H1 (cell line): ENCODE data around the gene STEAP3. TPM values are rescaled to one million over a fixed set of nuclear protein-coding genes. Genes with fewer than 3 reads are reported as not detected.
A peak's percentile ranks its signal among the peaks of the same experiment; 100 is the strongest.

Experiments
- CTCF ChIA-PET: fragments of 300-600 bp; sonication (Branson Sonifier 250); formaldehyde crosslinking; loops from one replicate; lab custom pipeline; 2021; ENCODE audit not compliant: partially characterized antibody; lab: Charles Lee
- POLR2A ChIA-PET: fragments of 300-600 bp; sonication (Branson Sonifier 250); formaldehyde crosslinking; loops from one replicate; lab custom pipeline; 2021; ENCODE audit warnings: inconsistent platforms; ENCODE audit not compliant: partially characterized antibody; lab: Charles Lee
- DNase-seq, 2 experiments: peaks; one replicate each; pipeline versions ENCODE4 v3.0.0 to v3.0.0-alpha.2; 2010 to 2022; ENCODE audit warnings: low spot score in 2 of 2, low read depth in 1 of 2, mixed read lengths in 1 of 2
- FAIRE-seq: peaks from 2 replicates; lab custom pipeline; 2011; peaks lifted over from hg19 to GRCh38; lab: Jason Lieb, UNC
- H2AFZ ChIP-seq: 2 replicates; pipeline ENCODE4 v1.8.1; 2012; ENCODE audit warnings: low read length, inconsistent platforms
- H2AK5ac ChIP-seq: 2 replicates; pipeline ENCODE4 v1.6.1; 2013; ENCODE audit warnings: low read depth, low read length
- H2BK120ac ChIP-seq: replicated peaks from 2 replicates; pipeline ENCODE3; 2013; ENCODE audit warnings: low read depth, low read length, inconsistent platforms
- H2BK12ac ChIP-seq: 2 replicates; pipeline ENCODE4 v1.6.1; 2013; ENCODE audit warnings: low read depth, low read length
- H2BK15ac ChIP-seq: 2 replicates; pipeline ENCODE4 v1.6.1; 2013; ENCODE audit warnings: low read length
- H2BK20ac ChIP-seq: 2 replicates; pipeline ENCODE4 v1.6.1; 2013; ENCODE audit warnings: low read length
- H2BK5ac ChIP-seq: 2 replicates; pipeline ENCODE4 v1.6.1; 2013; ENCODE audit warnings: low read depth, low read length
- H3K14ac ChIP-seq: 2 replicates; pipeline ENCODE4 v1.6.1; 2013; ENCODE audit warnings: inconsistent platforms; ENCODE audit not compliant: insufficient read length
- H3K18ac ChIP-seq: 2 replicates; pipeline ENCODE4 v1.6.1; 2013; ENCODE audit warnings: low read length; ENCODE audit errors: extremely low read depth
- H3K23ac ChIP-seq: 2 replicates; pipeline ENCODE4 v1.6.1; 2013; ENCODE audit warnings: inconsistent platforms; ENCODE audit not compliant: insufficient read length
- H3K23me2 ChIP-seq: 2 replicates; pipeline ENCODE4 v1.6.1; 2013; ENCODE audit warnings: low read depth, low read length
- H3K27ac ChIP-seq: 2 replicates; pipeline ENCODE4 v1.6.1; 2011; ENCODE audit warnings: low read depth, low read length, inconsistent platforms
- H3K27me3 ChIP-seq, 4 experiments: replicated peaks in 1 of 4; 1 replicate in 1 of 4; 2 replicates in 3 of 4; pipeline versions ENCODE4 v1.6.1 to v1.8.1; 2011 to 2013; ENCODE audit warnings: low read length in 3 of 4, mild to moderate bottlenecking in 3 of 4, inconsistent platforms in 2 of 4, mixed read lengths in 2 of 4, moderate library complexity in 1 of 4; ENCODE audit not compliant: control insufficient read depth in 3 of 4, insufficient read depth in 3 of 4; ENCODE audit errors: extremely low read depth in 1 of 4
- H3K36me3 ChIP-seq, 4 experiments: 2 replicates each; pipeline versions ENCODE4 v1.6.1 to v1.8.1; 2011 to 2013; ENCODE audit warnings: mild to moderate bottlenecking in 4 of 4, low read length in 3 of 4, moderate library complexity in 2 of 4, control low read depth in 1 of 4, inconsistent platforms in 1 of 4; ENCODE audit not compliant: insufficient read depth in 4 of 4, control insufficient read depth in 2 of 4
- H3K4ac ChIP-seq: replicated peaks from 2 replicates; pipeline ENCODE3; 2013; ENCODE audit warnings: low read length, low read depth, mixed read lengths, inconsistent platforms; ENCODE audit not compliant: insufficient read length
- H3K4me1 ChIP-seq, 4 experiments: replicated peaks in 1 of 4; 1 replicate in 1 of 4; 2 replicates in 3 of 4; pipeline versions ENCODE4 v1.6.1 to v1.8.1; 2011 to 2013; ENCODE audit warnings: low read length in 3 of 4, inconsistent platforms in 2 of 4, mixed read lengths in 1 of 4; ENCODE audit not compliant: insufficient read depth in 4 of 4, control insufficient read depth in 3 of 4
- H3K4me2 ChIP-seq, 2 experiments: 2 replicates each; pipeline versions ENCODE4 v1.6.1 to v1.8.1; 2011 to 2013; ENCODE audit warnings: low read depth in 2 of 2, low read length in 2 of 2, control low read depth in 1 of 2, inconsistent platforms in 1 of 2, mild to moderate bottlenecking in 1 of 2; ENCODE audit not compliant: insufficient read depth in 1 of 2
- H3K4me3 ChIP-seq, 4 experiments: fragments of 200-600, 300-600 bp in 1 of 4; sonication (generic), shearing (Covaris generic), sonication (Bioruptor Twin) in 1 of 4; 2 replicates each; pipeline versions ENCODE4 v1.5.1 to v1.8.1; 2011 to 2016; ENCODE audit warnings: low read length in 4 of 4, low read depth in 3 of 4, control low read depth in 2 of 4, inconsistent platforms in 2 of 4, mild to moderate bottlenecking in 2 of 4, mixed read lengths in 1 of 4, moderate library complexity in 1 of 4; ENCODE audit not compliant: insufficient read depth in 2 of 4; ENCODE audit errors: extremely low read depth in 1 of 4
- H3K56ac ChIP-seq: replicated peaks from 2 replicates; pipeline ENCODE3; 2013; ENCODE audit warnings: low read depth, mild to moderate bottlenecking, mixed read lengths, low read length, inconsistent platforms; ENCODE audit not compliant: insufficient read length
- H3K79me1 ChIP-seq: 2 replicates; pipeline ENCODE4 v1.6.1; 2013; ENCODE audit warnings: low read depth, low read length, control low read depth
- H3K79me2 ChIP-seq, 2 experiments: 2 replicates each; pipeline versions ENCODE4 v1.6.1 to v1.8.1; 2012 to 2013; ENCODE audit warnings: low read length in 2 of 2, mild to moderate bottlenecking in 2 of 2, inconsistent platforms in 1 of 2; ENCODE audit not compliant: insufficient read depth in 2 of 2, control insufficient read depth in 1 of 2
- H3K9ac ChIP-seq, 4 experiments: replicated peaks in 1 of 4; 1 replicate in 1 of 4; 2 replicates in 3 of 4; pipeline versions ENCODE4 v1.6.1 to v1.8.1; 2011 to 2013; ENCODE audit warnings: low read depth in 3 of 4, low read length in 3 of 4, control low read depth in 2 of 4, mild to moderate bottlenecking in 2 of 4, moderate library complexity in 2 of 4, inconsistent platforms in 1 of 4; ENCODE audit errors: extremely low read depth in 1 of 4
- H3K9me3 ChIP-seq, 2 experiments: 2 replicates each; pipeline versions ENCODE4 v1.6.1 to v1.8.1; 2012 to 2013; ENCODE audit warnings: mild to moderate bottlenecking in 2 of 2, moderate library complexity in 2 of 2, control low read depth in 1 of 2, inconsistent platforms in 1 of 2, low read depth in 1 of 2, low read length in 1 of 2, mixed read lengths in 1 of 2; ENCODE audit not compliant: insufficient read depth in 2 of 2
- H4K20me1 ChIP-seq, 2 experiments: replicated peaks in 1 of 2; 2 replicates each; pipeline versions ENCODE3 to v1.8.1; 2011 to 2013; ENCODE audit warnings: inconsistent platforms in 2 of 2, low read length in 2 of 2, mild to moderate bottlenecking in 1 of 2; ENCODE audit not compliant: insufficient read depth in 2 of 2, control insufficient read depth in 1 of 2
- H4K5ac ChIP-seq: 2 replicates; pipeline ENCODE4 v1.6.1; 2013; ENCODE audit warnings: low read length, low read depth, mixed read lengths, inconsistent platforms; ENCODE audit not compliant: insufficient read length
- H4K8ac ChIP-seq: 2 replicates; pipeline ENCODE4 v1.8.0; 2013; ENCODE audit warnings: mild to moderate bottlenecking, moderate library complexity, low read length, inconsistent platforms; ENCODE audit not compliant: insufficient read depth; ENCODE audit errors: extremely low read depth
- H4K91ac ChIP-seq: replicated peaks from 2 replicates; pipeline ENCODE3; 2013; ENCODE audit warnings: low read length, mixed read lengths, inconsistent platforms; ENCODE audit not compliant: insufficient read length
- BACH1 ChIP-seq: IDR thresholded peaks from 2 replicates; pipeline ENCODE4 v1.6.1; 2012; ENCODE audit warnings: low read length, improper control_type of control experiment
- CHD1 ChIP-seq: IDR thresholded peaks from 2 replicates; pipeline ENCODE4 v1.6.1; 2012; ENCODE audit warnings: low read depth, low read length, improper control_type of control experiment
- KDM1A ChIP-seq: fragments of 200-600, 300-600 bp; sonication (generic); IDR thresholded peaks from 2 replicates; pipeline ENCODE4 v1.7.1; 2016; ENCODE audit warnings: mild to moderate bottlenecking, low read length, borderline replicate concordance
- PHF8 ChIP-seq: fragments of 200-600 bp; sonication (generic); conservative IDR thresholded peaks from 2 replicates; pipeline ENCODE4 v1.7.1; 2012; ENCODE audit warnings: low read depth, mild to moderate bottlenecking, inconsistent platforms, low read length, moderate library complexity
- POU5F1 ChIP-seq: IDR thresholded peaks from 2 replicates; pipeline ENCODE4 v1.6.1; 2011; ENCODE audit warnings: low read depth, mild to moderate bottlenecking, low read length, moderate library complexity
- RFX5 ChIP-seq: IDR thresholded peaks from 2 replicates; pipeline ENCODE4 v1.6.1; 2011; ENCODE audit warnings: low read depth, low read length, improper control_type of control experiment, borderline replicate concordance
- WGBS, 2 experiments: shearing (Covaris generic) in 1 of 2; methylation state at CpG; one replicate each; pipeline versions ENCODE4 v1.1.6 to v1.1.7; 2013 to 2015; ENCODE audit warnings: low lambda C conversion rate in 2 of 2, mixed read lengths in 2 of 2, inconsistent platforms in 1 of 2, low coverage in 1 of 2, missing lambda C conversion rate in 1 of 2; ENCODE audit not compliant: insufficient replicate concordance in 2 of 2, insufficient coverage in 1 of 2, insufficient read length in 1 of 2; ENCODE audit errors: extremely low coverage in 1 of 2, missing lambda C conversion rate in 1 of 2; 5-methylcytosine and 5-hydroxymethylcytosine counted together
- polyA plus RNA-seq, 7 experiments: library from polyadenylated mRNA; depleted of rRNA in 3 of 7; stranded (reverse) in 5 of 7; unstranded in 2 of 7; fragments of >200 nt in 5 of 7; fragments of 200-250 nt in 2 of 7; gene quantifications; 1 replicate in 5 of 7; 2 replicates in 1 of 7; 4 replicates in 1 of 7; pipeline versions ENCODE4 v1.2.1 to v1.2.3, GENCODE V29; 2011 to 2013; ENCODE audit warnings: missing spikeins in 2 of 7, mixed read lengths in 2 of 7
- total RNA-seq: library from RNA; stranded (reverse); fragmentation: NEBNext Ultra II Directional; extraction: Animal tissue kit (Norgen Biotek cat#: 25700); gene quantifications from 2 replicates; pipeline ENCODE4 v1.2.1, GENCODE V29; 2021

The STEAP3 gene
- total and polyA plus RNA-seq, 2 of the 8 experiments (the other 6 are each of a cell fraction or from before 2014, with no cell fraction given), result 21.7 to 27.9 TPM

GRCh38 chr2:119254601-119255080 lies 31.0 kb downstream of the STEAP3 start:
- WGBS, 2 experiments, result 90% methylated on average over 10 of the region's 10 CpGs; no CpG with 5 or more reads in 1 of the 2 experiments
- Histone ChIP-seq H2BK12ac (peak overlapping the region; percentile 99), H3K18ac (peak overlapping the region; percentile 88), H3K9me3 (no peaks in the 10 kb centered on the region)
- no peak for TF ChIP-seq CHD1
- TF ChIP-seq KDM1A, result 0 out of 2 replicates have a peak, but pooled peaks have one; percentile 6
- no peak for TF ChIP-seq RFX5
- TF ChIP-seq POU5F1, result no peak
- TF ChIP-seq PHF8, result no peak
- no peak for TF ChIP-seq BACH1
- TF ChIP-seq, all 59 proteins: peak for 1
- peak overlapping the region in 1 of 2 experiments; percentile 81; a peak in 1 of 4 replicates for H3K4me2 ChIP-seq
- H2BK15ac ChIP-seq, result 0 out of 2 replicates have a peak overlapping the region, but pooled peaks have one; percentile 53
- no peak overlapping the region for H3K14ac ChIP-seq
- H3K4me1 ChIP-seq, result peaks cover 16 to 32% (median 25%) of the 10 kb centered on the region in 4 experiments
- H2AK5ac ChIP-seq, result peak overlapping the region; percentile 98; the same call in 1 of the 2 replicates
- H3K27me3 ChIP-seq, result no peaks in the 10 kb centered on the region
- H4K91ac ChIP-seq, result peak overlapping the region; percentile 9
- H2BK20ac ChIP-seq, result peak overlapping the region; percentile 24; the same call in 1 of the 2 replicates
- peaks cover 0 to 5% (median 2%) of the 10 kb centered on the region in 4 experiments; a peak in 1 of 8 replicates for H3K36me3 ChIP-seq
- no peak overlapping the region for H3K56ac ChIP-seq
- ChIA-PET CTCF (interaction anchor here (0.6 to 3.3 kb wide), 9 partner anchors 11 to 286 kb away, joined by 3 to 20 read pairs (median 4); no protein-coding TSS in a partner anchor), POLR2A (interaction anchor here (1.4 to 2.2 kb wide), 3 partner anchors 10 to 13 kb away, joined by 4 to 8 read pairs (median 5); no protein-coding TSS in a partner anchor)
- H3K79me2 ChIP-seq, result no peaks in the 10 kb centered on the region
- peaks cover 0 to 3% of the 10 kb centered on the region in 2 experiments for H4K20me1 ChIP-seq
- no peaks in the 10 kb centered on the region for H3K79me1 ChIP-seq
- H2AFZ ChIP-seq, result no peak overlapping the region
- 0 out of 2 replicates have a peak overlapping the region, but pooled peaks have one; percentile 74 for H4K8ac ChIP-seq
- H3K23me2 ChIP-seq, result no peaks in the 10 kb centered on the region
- H3K27ac ChIP-seq, result no peak overlapping the region; the same call in 1 of the 2 replicates
- peak overlapping the region; percentile 93 for H2BK5ac ChIP-seq
- peak overlapping the region; percentile 20 for H4K5ac ChIP-seq
- FAIRE-seq (no peak), DNase-seq (no peak)
- no peak overlapping the region for H3K4me3 ChIP-seq
- no peak overlapping the region for H3K9ac ChIP-seq
- peak overlapping the region; percentile 80 for H2BK120ac ChIP-seq
- peak overlapping the region; percentile 72 for H3K4ac ChIP-seq
- H3K23ac ChIP-seq, result no peak overlapping the region
